Lung (tissue), 12 donors: Measurements from ENCODE around the gene ADGRB2. TPM values are rescaled to one million over a fixed set of nuclear protein-coding genes. Genes with fewer than 3 reads are reported as not detected.

Experiments used
- ATAC-seq: fragments of 200-7000 bp; cut with Tn5 transposase; one replicate; pipeline ENCODE4 v1.9.1; 2020; ENCODE audit warnings: moderate number of reproducible peaks; ENCODE audit not compliant: insufficient read depth, low FRiP score
- DNase-seq, 3 donors: peaks; one replicate each; pipeline ENCODE4 v3.0.0-alpha.2; 2013 to 2017
- H3K27ac ChIP-seq, 2 donors: one replicate each; pipeline ENCODE4 v1.5.1; 2013; ENCODE audit warnings: mild to moderate bottlenecking in 2 of 2, moderate library complexity in 2 of 2, control low read depth in 1 of 2, inconsistent platforms in 1 of 2, low read depth in 1 of 2, low read length in 1 of 2
- H3K27me3 ChIP-seq, 3 donors: one replicate each; pipeline ENCODE4 v1.5.1; 2013; ENCODE audit warnings: low read length in 2 of 3; ENCODE audit not compliant: control insufficient read depth in 3 of 3, insufficient read depth in 3 of 3
- H3K36me3 ChIP-seq, 4 donors: one replicate each; pipeline ENCODE4 v1.5.1; 2013; ENCODE audit warnings: low read length in 4 of 4, mild to moderate bottlenecking in 1 of 4, moderate library complexity in 1 of 4; ENCODE audit not compliant: control insufficient read depth in 4 of 4, insufficient read depth in 4 of 4
- H3K4me1 ChIP-seq, 5 donors: one replicate each; pipeline ENCODE4 v1.5.1; 2013; ENCODE audit warnings: low read length in 5 of 5, mild to moderate bottlenecking in 2 of 5, moderate library complexity in 1 of 5; ENCODE audit not compliant: control insufficient read depth in 5 of 5, insufficient read depth in 5 of 5
- H3K4me3 ChIP-seq: one replicate; pipeline ENCODE4 v1.5.1; 2013; ENCODE audit warnings: mild to moderate bottlenecking, control low read depth, moderate library complexity
- H3K9ac ChIP-seq, 2 donors: one replicate each; pipeline ENCODE4 v1.5.1; 2013; ENCODE audit warnings: low read length in 2 of 2, control low read depth in 1 of 2; ENCODE audit not compliant: insufficient read depth in 1 of 2
- H3K9me3 ChIP-seq, 4 donors: one replicate each; pipeline ENCODE4 v1.5.1; 2013; ENCODE audit warnings: low read length in 3 of 4, mild to moderate bottlenecking in 1 of 4, moderate library complexity in 1 of 4; ENCODE audit not compliant: control insufficient read depth in 4 of 4, insufficient read depth in 3 of 4
- CTCF ChIP-seq: IDR thresholded peaks from 2 replicates; pipeline ENCODE4 v1.5.1; 2012; ENCODE audit warnings: mild to moderate bottlenecking; ENCODE audit errors: control extremely low read depth, extremely low read depth
- WGBS, 2 donors: extraction: QIAGEN DNeasy Blood & Tissue Kit; methylation state at CpG; one replicate each; pipeline ENCODE4 v1.1.7; 2013; 5-methylcytosine and 5-hydroxymethylcytosine counted together
- polyA plus RNA-seq, 2 donors: library from polyadenylated mRNA; stranded (reverse); fragments of 200-250 nt; gene quantifications; one replicate each; pipeline ENCODE4 v1.2.1, GENCODE V29; 2013
- total RNA-seq, 2 donors: library from RNA; depleted of rRNA in 1 of 2; stranded (reverse); fragments of >200 nt in 1 of 2; gene quantifications; one replicate each; pipeline ENCODE4 v1.2.1, GENCODE V29; 2014 to 2021
- donor health status: control.
- donor health status: control.
- donor health status: Bipolar disorder and iron deficiency.
- donor health status: healthy.
- donor health status: DM: yes; HTN: yes; CAD: no.

The ADGRB2 gene
- total and polyA plus RNA-seq, 4 donors = 0.44 to 7.6 (median 1.3) TPM

- no peaks in the 10 kb centered on the region for H3K27me3 ChIP-seq
- ATAC-seq = no peak
- TF ChIP-seq CTCF = no peak
Observed at GRCh38 chr1:31809698-31810097, 45.6 kb upstream of the ADGRB2 start.

GRCh38 chr1:31807273-31808048 lies 43.3 kb upstream of the ADGRB2 start:
- Histone ChIP-seq H3K9ac (no peak overlapping the region), H3K4me1 (peaks cover 0 to 7% (median 0%) of the 10 kb centered on the region in 5 donors), H3K9me3 (no peaks in the 10 kb centered on the region), H3K4me3 (no peak overlapping the region), H3K27me3 (no peaks in the 10 kb centered on the region), H3K27ac (no peak overlapping the region), H3K36me3 (no peaks in the 10 kb centered on the region)
- ATAC-seq (no peak), DNase-seq (no peak)
- no peak for TF ChIP-seq CTCF
- 65 to 85% methylated on average over 4 of the region's 4 CpGs for WGBS, 2 donors

More at GRCh38 chr1:31809698-31810097, 45.6 kb upstream of the ADGRB2 start:
- H3K9me3 ChIP-seq = no peaks in the 10 kb centered on the region
- DNase-seq = no peak
- 68 to 84% methylated on average over 4 of the region's 4 CpGs for WGBS, 2 donors
- H3K4me3 ChIP-seq = no peak overlapping the region
- no peaks in the 10 kb centered on the region for H3K36me3 ChIP-seq
- no peak overlapping the region for H3K9ac ChIP-seq
- H3K27ac ChIP-seq = no peak overlapping the region
- peaks cover 0 to 7% (median 0%) of the 10 kb centered on the region in 5 donors for H3K4me1 ChIP-seq

GRCh38 chr1:31805318-31805717 lies 41.2 kb upstream of the ADGRB2 start:
- DNase-seq (no peak), ATAC-seq (no peak)
- Histone ChIP-seq H3K36me3 (no peaks in the 10 kb centered on the region), H3K27ac (no peak overlapping the region), H3K27me3 (no peaks in the 10 kb centered on the region), H3K9me3 (no peaks in the 10 kb centered on the region), H3K4me3 (no peak overlapping the region), H3K4me1 (no peaks in the 10 kb centered on the region), H3K9ac (no peak overlapping the region)
- WGBS, 2 donors = 89 to 95% methylated on average over 6 of the region's 6 CpGs
- no peak for TF ChIP-seq CTCF
